Cardiac fibroblast (primary cell): ENCODE measurements around the gene FAM83D.

Experiments
- DNase-seq, 2 donors: peaks; one replicate each; pipeline versions ENCODE4 v3.0.0 to v3.0.0-alpha.2; 2010; ENCODE audit warnings: low read depth in 2 of 2
- H3K4me3 ChIP-seq, 2 donors: replicated peaks in 1 of 2; 1 replicate in 1 of 2; 2 replicates in 1 of 2; pipeline ENCODE4 v1.5.1; 2011; ENCODE audit warnings: low read depth in 2 of 2, low read length in 2 of 2, mild to moderate bottlenecking in 2 of 2, moderate library complexity in 1 of 2
- TF ChIP-seq, protein P1 (sequence below): IDR thresholded peaks from one replicate; pipeline ENCODE4 v1.5.1; 2011; ENCODE audit warnings: low read depth, mild to moderate bottlenecking, low read length, inconsistent platforms

FAM83D gene

DNA sequence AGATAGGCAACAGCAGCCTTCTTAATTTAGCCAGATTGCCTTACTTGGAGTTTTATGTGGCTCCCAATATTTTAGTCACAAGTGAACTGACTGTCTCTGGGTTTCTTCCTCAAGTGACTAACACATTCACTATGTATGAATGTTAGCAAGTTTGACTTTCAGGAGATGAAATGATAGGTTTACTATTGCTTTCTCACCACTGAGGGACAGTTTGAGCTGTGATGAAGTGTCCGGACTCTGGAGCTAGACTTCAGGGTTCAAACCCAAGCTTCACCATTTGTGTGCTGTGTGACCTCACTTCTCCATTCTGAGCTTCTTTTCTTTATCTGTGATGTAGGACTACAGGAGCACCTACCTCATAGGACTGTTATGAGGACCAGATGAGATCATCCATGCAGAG, 44.1 kb downstream of the FAM83D start:
- TF ChIP-seq, protein P1, sequence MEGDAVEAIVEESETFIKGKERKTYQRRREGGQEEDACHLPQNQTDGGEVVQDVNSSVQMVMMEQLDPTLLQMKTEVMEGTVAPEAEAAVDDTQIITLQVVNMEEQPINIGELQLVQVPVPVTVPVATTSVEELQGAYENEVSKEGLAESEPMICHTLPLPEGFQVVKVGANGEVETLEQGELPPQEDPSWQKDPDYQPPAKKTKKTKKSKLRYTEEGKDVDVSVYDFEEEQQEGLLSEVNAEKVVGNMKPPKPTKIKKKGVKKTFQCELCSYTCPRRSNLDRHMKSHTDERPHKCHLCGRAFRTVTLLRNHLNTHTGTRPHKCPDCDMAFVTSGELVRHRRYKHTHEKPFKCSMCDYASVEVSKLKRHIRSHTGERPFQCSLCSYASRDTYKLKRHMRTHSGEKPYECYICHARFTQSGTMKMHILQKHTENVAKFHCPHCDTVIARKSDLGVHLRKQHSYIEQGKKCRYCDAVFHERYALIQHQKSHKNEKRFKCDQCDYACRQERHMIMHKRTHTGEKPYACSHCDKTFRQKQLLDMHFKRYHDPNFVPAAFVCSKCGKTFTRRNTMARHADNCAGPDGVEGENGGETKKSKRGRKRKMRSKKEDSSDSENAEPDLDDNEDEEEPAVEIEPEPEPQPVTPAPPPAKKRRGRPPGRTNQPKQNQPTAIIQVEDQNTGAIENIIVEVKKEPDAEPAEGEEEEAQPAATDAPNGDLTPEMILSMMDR = no peak
- no peak overlapping the region for H3K4me3 ChIP-seq
- DNase-seq = peak; percentile 22 to 83

DNA sequence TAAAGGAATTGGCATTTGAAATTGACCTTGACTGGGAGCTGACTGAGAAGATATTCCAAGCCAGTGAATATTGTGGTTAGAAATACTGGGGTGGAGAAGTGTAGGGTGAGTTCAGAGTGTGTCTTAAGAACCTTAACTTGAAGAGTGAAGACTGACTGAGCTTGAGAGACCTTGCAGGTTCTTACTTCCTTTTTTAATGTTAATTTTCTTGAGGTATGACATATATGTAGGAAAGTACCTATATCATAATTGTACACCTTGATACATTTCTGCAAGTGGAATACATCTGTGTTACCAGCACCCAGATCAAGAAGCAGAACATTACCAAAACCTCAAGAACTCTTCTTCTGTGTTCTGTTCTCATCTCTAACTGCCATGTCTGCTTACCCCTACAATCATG, 46.9 kb downstream of the FAM83D start:
- no peak for DNase-seq
- TF ChIP-seq, protein P1 = no peak
- no peak overlapping the region for H3K4me3 ChIP-seq

DNA sequence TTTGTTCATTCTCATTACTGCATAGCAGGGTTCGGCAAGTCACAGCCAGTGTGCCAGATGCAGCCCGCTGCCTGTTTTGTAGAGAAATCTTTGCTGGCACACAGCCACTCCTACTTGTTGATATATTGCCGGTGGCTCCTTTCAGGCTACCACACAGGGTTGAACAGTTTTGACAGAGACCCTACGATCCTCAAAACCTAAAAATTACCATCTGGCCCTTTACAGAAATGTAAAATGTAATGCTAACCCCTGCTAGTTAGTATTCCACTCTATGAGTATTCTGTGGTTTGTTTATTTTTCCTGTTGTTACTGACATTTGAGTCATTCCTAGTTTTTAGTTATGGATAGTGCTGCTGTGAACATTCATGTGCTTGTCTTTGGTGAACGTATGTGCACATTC, 47.4 kb downstream of the FAM83D start:
- no peak overlapping the region for H3K4me3 ChIP-seq
- TF ChIP-seq, protein P1 = no peak
- DNase-seq = peak; percentile 38 to 54

DNA sequence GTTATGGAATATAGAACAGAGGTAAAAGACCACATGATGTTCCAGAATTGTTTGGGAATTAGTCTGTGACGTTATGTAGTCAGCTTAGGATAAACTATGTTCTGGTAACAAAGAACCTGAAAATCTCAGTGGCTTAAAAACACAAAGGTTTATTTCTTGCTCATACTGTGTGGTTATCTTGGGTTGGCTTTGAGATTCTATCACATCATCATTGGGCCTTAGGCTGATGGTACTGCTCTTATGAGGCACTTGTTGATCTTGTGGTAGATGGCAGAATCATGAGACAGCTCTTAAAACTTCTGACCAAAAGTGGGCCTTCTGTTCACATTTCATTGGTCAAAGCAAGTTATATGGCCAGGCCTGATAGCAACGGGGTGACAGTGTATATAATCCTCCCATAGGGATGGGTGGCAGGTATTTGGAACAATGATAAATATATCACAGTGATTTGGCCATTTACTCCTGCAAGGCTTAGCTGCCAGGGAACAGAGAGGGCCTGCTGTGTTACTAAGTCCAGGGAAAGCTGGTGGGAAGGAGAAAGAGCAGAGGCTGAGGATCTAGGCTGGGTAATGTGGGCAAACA, 49.4 kb downstream of the FAM83D start:
- DNase-seq = no peak
- TF ChIP-seq, protein P1 = no peak
- no peak overlapping the region for H3K4me3 ChIP-seq

DNA sequence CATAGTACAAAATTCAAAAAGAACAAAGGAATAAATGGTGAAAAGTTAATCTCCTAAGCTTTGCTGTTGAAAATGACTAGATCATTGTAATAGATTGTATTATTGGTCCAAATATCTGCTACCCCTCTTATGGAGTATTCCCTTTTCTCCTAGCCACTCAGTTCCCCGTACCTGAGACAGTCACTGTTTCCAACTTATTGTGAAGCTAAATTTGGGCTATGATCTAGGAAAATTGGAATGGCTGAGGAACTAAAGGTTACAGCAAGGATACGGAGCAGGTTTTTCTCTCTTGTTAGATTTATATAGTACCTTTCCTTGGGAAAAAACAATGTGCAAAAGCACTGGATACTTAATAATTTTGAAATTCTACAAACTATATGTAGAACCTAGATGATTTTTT, 53.2 kb downstream of the FAM83D start:
- no peak overlapping the region for H3K4me3 ChIP-seq
- TF ChIP-seq, protein P1 = no peak
- no peak for DNase-seq

DNA sequence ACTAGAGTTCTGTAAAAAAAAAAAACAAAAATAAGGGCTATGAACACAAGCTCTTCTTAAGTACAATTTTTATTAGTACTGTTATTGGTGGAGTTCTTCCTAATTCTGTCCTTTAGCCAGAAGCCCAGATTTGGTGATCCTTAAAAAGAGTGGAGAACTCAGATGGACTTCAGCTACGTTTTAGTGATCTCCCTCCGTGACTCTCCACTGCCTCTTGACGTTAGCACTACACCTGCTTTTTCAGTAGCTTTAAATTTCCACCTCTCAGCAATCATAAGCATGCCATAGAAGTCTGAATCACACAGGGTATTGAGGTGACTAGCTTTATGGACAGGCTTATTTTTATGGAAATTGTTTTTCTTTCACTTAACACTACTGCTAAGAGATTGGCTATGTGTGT, 53.6 kb downstream of the FAM83D start:
- TF ChIP-seq, protein P1 = no peak

DNA sequence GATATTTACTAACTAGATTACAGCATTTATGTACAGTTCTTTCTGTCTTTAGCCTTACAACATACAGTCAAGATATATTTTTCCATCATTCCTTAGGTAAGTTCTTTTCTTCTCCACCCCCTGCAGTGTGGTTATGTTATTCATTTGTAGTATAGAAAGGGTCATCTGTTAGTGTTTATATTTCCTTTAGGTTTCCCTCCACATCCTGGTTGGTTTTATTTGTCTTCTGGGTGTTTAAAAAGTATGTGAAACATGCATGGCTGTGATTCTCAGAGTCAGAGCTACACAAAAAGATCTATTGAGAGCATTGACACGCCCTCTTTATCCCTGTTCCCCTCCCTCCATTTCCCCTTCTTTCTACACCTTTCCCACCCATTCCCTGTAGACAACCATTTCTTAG, 56.1 kb downstream of the FAM83D start:
- H3K4me3 ChIP-seq = no peak overlapping the region
- TF ChIP-seq, protein P1 = no peak
- DNase-seq = no peak

More for the DNA sequence above, 53.6 kb downstream of the FAM83D start:
- no peak overlapping the region for H3K4me3 ChIP-seq
- DNase-seq = no peak
